ENCODE measurements around the gene ACD. TPM values are rescaled to one million over a fixed set of nuclear protein-coding genes. Genes with fewer than 3 reads are reported as not detected.

ACD gene
- total and polyA plus RNA-seq, 2 donors (not counting 1 experiment from before 2014, with no cell fraction given): 47.6 to 71.4 TPM

DNA sequence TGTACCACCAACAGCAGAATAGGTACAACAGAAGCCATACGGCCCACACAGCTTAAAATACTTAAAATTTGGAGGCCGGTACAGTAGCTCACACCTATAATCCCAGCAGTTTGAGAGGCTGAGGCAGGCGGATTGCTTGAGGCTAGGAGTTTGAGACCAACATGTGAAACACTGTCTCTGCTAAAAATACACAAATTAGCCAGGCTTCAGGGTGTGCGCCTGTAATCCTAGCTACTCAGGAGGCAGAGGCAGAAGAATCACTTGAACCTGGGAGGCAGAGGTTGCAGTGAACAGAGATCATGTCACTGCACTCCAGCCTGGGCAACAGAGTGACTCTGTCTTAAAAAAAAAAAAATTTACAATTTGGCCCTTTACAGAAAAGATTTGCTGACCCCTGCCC is 42.1 kb upstream of the ACD start:
- H3K9ac ChIP-seq (ENCODE audit: low read length): no peak overlapping the region
- no peak overlapping the region for H3K27ac ChIP-seq (ENCODE audit: low read length in 2 of 2)
- H3K27me3 Mint-ChIP-seq: no peaks in the 10 kb centered on the region
- no peaks in the 10 kb centered on the region for H3K9me3 Mint-ChIP-seq (ENCODE audit: insufficient read depth)
- peaks cover 0 to 11% (median 0%) of the 10 kb centered on the region in 3 donors for H3K9me3 ChIP-seq (ENCODE audit: control extremely low read depth in 1 of 3, control insufficient read depth in 2 of 3, insufficient read depth in 1 of 3, low read length in 2 of 3)
- no peak overlapping the region for H3K27ac Mint-ChIP-seq
- no peak for ATAC-seq (ENCODE audit: low read depth)
- TF ChIP-seq, protein P1, sequence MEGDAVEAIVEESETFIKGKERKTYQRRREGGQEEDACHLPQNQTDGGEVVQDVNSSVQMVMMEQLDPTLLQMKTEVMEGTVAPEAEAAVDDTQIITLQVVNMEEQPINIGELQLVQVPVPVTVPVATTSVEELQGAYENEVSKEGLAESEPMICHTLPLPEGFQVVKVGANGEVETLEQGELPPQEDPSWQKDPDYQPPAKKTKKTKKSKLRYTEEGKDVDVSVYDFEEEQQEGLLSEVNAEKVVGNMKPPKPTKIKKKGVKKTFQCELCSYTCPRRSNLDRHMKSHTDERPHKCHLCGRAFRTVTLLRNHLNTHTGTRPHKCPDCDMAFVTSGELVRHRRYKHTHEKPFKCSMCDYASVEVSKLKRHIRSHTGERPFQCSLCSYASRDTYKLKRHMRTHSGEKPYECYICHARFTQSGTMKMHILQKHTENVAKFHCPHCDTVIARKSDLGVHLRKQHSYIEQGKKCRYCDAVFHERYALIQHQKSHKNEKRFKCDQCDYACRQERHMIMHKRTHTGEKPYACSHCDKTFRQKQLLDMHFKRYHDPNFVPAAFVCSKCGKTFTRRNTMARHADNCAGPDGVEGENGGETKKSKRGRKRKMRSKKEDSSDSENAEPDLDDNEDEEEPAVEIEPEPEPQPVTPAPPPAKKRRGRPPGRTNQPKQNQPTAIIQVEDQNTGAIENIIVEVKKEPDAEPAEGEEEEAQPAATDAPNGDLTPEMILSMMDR (IDR thresholded peaks at IDR 0.05): no peak
- TF ChIP-seq EZH2 (IDR thresholded peaks at IDR 0.05; ENCODE audit: borderline replicate concordance, insufficient read depth, low read depth, low read length, poor library complexity, severe bottlenecking): no peak
- H3K27me3 ChIP-seq (replicated peaks in 1 of 4; ENCODE audit: control extremely low read depth in 1 of 4, control insufficient read depth in 3 of 4, insufficient read depth in 4 of 4, low read length in 3 of 4): no peaks in the 10 kb centered on the region
- H4K20me1 ChIP-seq (ENCODE audit: control insufficient read depth, insufficient read depth, low read length, poor library complexity, severe bottlenecking): no peaks in the 10 kb centered on the region
- WGBS (ENCODE audit: insufficient coverage): 100% methylated on average over 4 of the region's 4 CpGs
- no peak overlapping the region for H3K4me2 ChIP-seq (replicated peaks; ENCODE audit: low read depth, low read length, poor library complexity, severe bottlenecking)
- DNase-seq: no peak
- H3K36me3 ChIP-seq (replicated peaks in 1 of 2; ENCODE audit: control extremely low read depth in 1 of 2, control insufficient read depth in 1 of 2, extremely low read depth in 1 of 2, insufficient read depth in 2 of 2, low read length in 1 of 2): peaks cover 0 to 7% of the 10 kb centered on the region in 2 experiments
- H3K79me2 ChIP-seq (ENCODE audit: control insufficient read depth, insufficient read depth, low read length): peaks cover 50% of the 10 kb centered on the region
- CTCF ChIA-PET: no interaction called here
- intact Hi-C loops (cut with micrococcal nuclease): no loop called here
- peaks cover 2% of the 10 kb centered on the region for H3K4me1 Mint-ChIP-seq
- no peak overlapping the region for H3K4me3 Mint-ChIP-seq
- H2AFZ ChIP-seq (ENCODE audit: insufficient read depth, low read depth, low read length, poor library complexity, severe bottlenecking): no peak overlapping the region
- no peak overlapping the region for H3K4me3 ChIP-seq (ENCODE audit: control extremely low read depth in 1 of 5, extremely low read depth in 1 of 5, insufficient read depth in 1 of 5, low read depth in 2 of 5, low read length in 4 of 5)
- no peaks in the 10 kb centered on the region for H3K4me1 ChIP-seq (ENCODE audit: control insufficient read depth in 2 of 2, insufficient read depth in 2 of 2, low read length in 2 of 2)
- POLR2A ChIA-PET: no interaction called here

DNA sequence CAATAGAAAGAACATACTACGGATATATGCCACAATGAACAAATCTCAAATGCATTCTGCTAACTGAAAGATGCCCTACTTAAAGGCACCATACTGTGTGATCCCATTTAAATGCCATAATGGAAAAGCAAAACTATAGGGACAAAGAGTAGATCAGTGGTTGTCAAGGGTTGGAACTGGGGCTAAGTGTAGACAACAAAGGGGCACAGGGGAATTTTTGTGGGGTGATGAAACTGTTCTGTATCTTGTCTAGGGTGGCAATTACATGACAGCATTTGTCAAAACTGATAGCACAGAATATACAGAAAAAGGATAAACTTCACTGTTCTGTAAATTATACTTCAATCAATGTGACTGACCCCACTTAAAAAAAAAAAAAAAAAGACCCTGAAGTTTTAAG is 41.4 kb upstream of the ACD start:
- intact Hi-C loops (cut with micrococcal nuclease): no loop called here
- Mint-ChIP-seq H3K4me1 (peaks cover 2% of the 10 kb centered on the region), H3K4me3 (no peak overlapping the region), H3K27ac (no peak overlapping the region), H3K27me3 (no peaks in the 10 kb centered on the region), H3K9me3 (ENCODE audit: insufficient read depth) (no peaks in the 10 kb centered on the region)
- Histone ChIP-seq H3K79me2 (ENCODE audit: control insufficient read depth, insufficient read depth, low read length) (peaks cover 49% of the 10 kb centered on the region), H3K36me3 (replicated peaks in 1 of 2; ENCODE audit: control extremely low read depth in 1 of 2, control insufficient read depth in 1 of 2, extremely low read depth in 1 of 2, insufficient read depth in 2 of 2, low read length in 1 of 2) (peaks cover 0 to 7% of the 10 kb centered on the region in 2 experiments), H3K4me1 (ENCODE audit: control insufficient read depth in 2 of 2, insufficient read depth in 2 of 2, low read length in 2 of 2) (no peaks in the 10 kb centered on the region), H4K20me1 (ENCODE audit: control insufficient read depth, insufficient read depth, low read length, poor library complexity, severe bottlenecking) (no peaks in the 10 kb centered on the region), H3K27ac (ENCODE audit: low read length in 2 of 2) (no peak overlapping the region), H3K4me2 (replicated peaks; ENCODE audit: low read depth, low read length, poor library complexity, severe bottlenecking) (no peak overlapping the region), H3K9me3 (ENCODE audit: control extremely low read depth in 1 of 3, control insufficient read depth in 2 of 3, insufficient read depth in 1 of 3, low read length in 2 of 3) (peaks cover 0 to 11% (median 0%) of the 10 kb centered on the region in 3 donors), H2AFZ (ENCODE audit: insufficient read depth, low read depth, low read length, poor library complexity, severe bottlenecking) (no peak overlapping the region), H3K27me3 (replicated peaks in 1 of 4; ENCODE audit: control extremely low read depth in 1 of 4, control insufficient read depth in 3 of 4, insufficient read depth in 4 of 4, low read length in 3 of 4) (no peaks in the 10 kb centered on the region), H3K4me3 (ENCODE audit: control extremely low read depth in 1 of 5, extremely low read depth in 1 of 5, insufficient read depth in 1 of 5, low read depth in 2 of 5, low read length in 4 of 5) (no peak overlapping the region), H3K9ac (ENCODE audit: low read length) (no peak overlapping the region)
- ATAC-seq (ENCODE audit: low read depth) (no peak), DNase-seq (no peak)
- TF ChIP-seq EZH2 (IDR thresholded peaks at IDR 0.05; ENCODE audit: borderline replicate concordance, insufficient read depth, low read depth, low read length, poor library complexity, severe bottlenecking): no peak
- TF ChIP-seq, protein P1 (IDR thresholded peaks at IDR 0.05): no peak
- no CpG with 5 or more reads among the region's 1 CpG for WGBS (ENCODE audit: insufficient coverage)
- POLR2A ChIA-PET: no interaction called here
- CTCF ChIA-PET: no interaction called here
